OCI-LY7 (cell line): ENCODE measurements around the gene HOOK2. TPM values are rescaled to one million over a fixed set of nuclear protein-coding genes. Genes with fewer than 3 reads are reported as not detected.

Source experiments
- BruUV-seq: library from RNA; stranded (reverse); fragments of 400-500 nt; replicated peaks from 2 replicates; lab custom pipeline; 2021; lab: Mats Ljungman, UMichigan
- CTCF ChIA-PET: fragments of 300-600 bp; sonication (Branson Sonifier 250); formaldehyde crosslinking; loops from one replicate; lab custom pipeline; 2022; ENCODE audit warnings: antibody characterized with exemption; ENCODE audit not compliant: unreplicated experiment; lab: Charles Lee
- POLR2A ChIA-PET: fragments of 300-600 bp; sonication (Branson Sonifier 250); formaldehyde crosslinking; loops from one replicate; lab custom pipeline; 2022; ENCODE audit warnings: antibody characterized with exemption; lab: Charles Lee
- DNase-seq: peaks from one replicate; pipeline ENCODE4 v3.0.0-alpha.2; 2015; ENCODE audit warnings: low spot score
- H2AFZ ChIP-seq: fragments of 200-600 bp; sonication (generic), shearing (Covaris generic); 2 replicates; pipeline ENCODE4 v1.6.1; 2014; ENCODE audit warnings: mild to moderate bottlenecking, antibody characterized with exemption, low read length, moderate library complexity
- H3K27ac ChIP-seq: fragments of 200-600 bp; sonication (generic); 2 replicates; pipeline ENCODE4 v1.5.1; 2014; ENCODE audit warnings: mixed run types, low read depth, mild to moderate bottlenecking, moderate library complexity, low read length, inconsistent platforms; ENCODE audit not compliant: poor library complexity, severe bottlenecking
- H3K36me3 ChIP-seq: fragments of 200-600 bp; sonication (generic); 2 replicates; pipeline ENCODE4 v1.6.1; 2014; ENCODE audit warnings: mild to moderate bottlenecking, antibody characterized with exemption, low read length, moderate library complexity, mixed read lengths; ENCODE audit not compliant: insufficient read depth
- H3K4me1 ChIP-seq: fragments of 200-600 bp; sonication (generic); 2 replicates; pipeline ENCODE4 v1.5.1; 2014; ENCODE audit warnings: mild to moderate bottlenecking, low read length; ENCODE audit not compliant: insufficient read depth, poor library complexity, severe bottlenecking
- H3K4me2 ChIP-seq: fragments of 200-600 bp; sonication (generic); 2 replicates; pipeline ENCODE4 v1.6.1; 2014; ENCODE audit warnings: mild to moderate bottlenecking, low read length
- H3K4me3 ChIP-seq: fragments of 200-600 bp; sonication (generic); 2 replicates; pipeline ENCODE4 v1.5.1; 2014; ENCODE audit warnings: mild to moderate bottlenecking, low read depth, low read length; ENCODE audit not compliant: poor library complexity, severe bottlenecking
- H3K79me2 ChIP-seq: fragments of 200-600 bp; sonication (generic); 2 replicates; pipeline ENCODE4 v1.6.1; 2016; ENCODE audit warnings: low read depth, mild to moderate bottlenecking, low read length, moderate library complexity, mixed read lengths; ENCODE audit not compliant: insufficient read depth
- H3K9me2 ChIP-seq: fragments of 200-600 bp; sonication (generic); 2 replicates; pipeline ENCODE4 v1.6.1; 2016; ENCODE audit warnings: mild to moderate bottlenecking, low read length, mixed read lengths; ENCODE audit not compliant: insufficient read depth
- H3K9me3 ChIP-seq: fragments of 200-600 bp; sonication (generic); 2 replicates; pipeline ENCODE4 v1.6.1; 2014; ENCODE audit warnings: mild to moderate bottlenecking, mixed run types, low read length, mixed read lengths
- H4K20me1 ChIP-seq: fragments of 200-600 bp; sonication (generic); 2 replicates; pipeline ENCODE4 v1.6.1; 2014; ENCODE audit warnings: mild to moderate bottlenecking, antibody characterized with exemption, low read length, moderate library complexity, mixed read lengths; ENCODE audit not compliant: insufficient read depth
- CTCF ChIP-seq: fragments of 200-600 bp; sonication (generic); conservative IDR thresholded peaks from 2 replicates; pipeline ENCODE4 v1.5.1; 2014; ENCODE audit warnings: mild to moderate bottlenecking, antibody characterized with exemption, low read length, moderate library complexity, mixed read lengths
- EZH2phosphoT487 ChIP-seq: fragments of 200-600 bp; sonication (generic); IDR thresholded peaks from 2 replicates; pipeline ENCODE4 v1.6.1; 2018; ENCODE audit warnings: low read depth, borderline replicate concordance, mild to moderate bottlenecking, mixed run types, antibody characterized with exemption, low read length, moderate library complexity, mixed read lengths
- intact Hi-C: fragments of 100-400 bp; cut with micrococcal nuclease; formaldehyde crosslinking; loops from one replicate; pipeline ENCODE4 v1.10.0; 2022; ENCODE audit not compliant: unreplicated experiment
- total RNA-seq, 2 experiments: library from RNA; depleted of rRNA in 1 of 2; stranded (reverse); fragments of >200 nt in 1 of 2; shearing (Covaris generic) in 1 of 2; gene quantifications; 2 replicates each; pipeline ENCODE4 v1.2.3, GENCODE V29; 2014 to 2022

The HOOK2 gene
- total RNA-seq, 2 experiments from 2014 or later: 9.1 to 28.8 TPM

GRCh38 chr19:12801466-12802266 is 26.3 kb upstream of the HOOK2 start, which contains the start of the genes PRDX2 and THSD8:
PRDX2 (minus strand) TSS chr19:12801800; CDS start chr19:12801261, 539 bp downstream.
THSD8 (plus strand) TSS chr19:12802069; CDS start chr19:12802072, 3 bp downstream.
- POLR2A ChIA-PET: interaction anchor here (1.1 kb wide), 1 partner anchor 10 kb away, joined by 5 read pairs; the partner anchor contains the start of gene JUNB

GRCh38 chr19:12800923-12801465 is 25.6 kb upstream of the HOOK2 start:
- no peaks in the 10 kb centered on the region for H3K9me2 ChIP-seq
- H3K4me1 ChIP-seq: peaks cover 25% of the 10 kb centered on the region
- peaks cover 19% of the 10 kb centered on the region; the same call in 1 of the 2 replicates for H3K36me3 ChIP-seq
- BruUV-seq: no TSS peak
- H3K4me2 ChIP-seq: peak overlapping the region; percentile 92
- no peaks in the 10 kb centered on the region; the same call in 1 of the 2 replicates for H4K20me1 ChIP-seq
- peak overlapping the region; percentile 71; the same call in 1 of the 2 replicates for H2AFZ ChIP-seq
- H3K9me3 ChIP-seq: no peaks in the 10 kb centered on the region
- ChIA-PET CTCF (interaction anchor here (1.3 kb wide), 1 partner anchor 23 kb away, joined by 4 read pairs; no protein-coding TSS in a partner anchor), POLR2A (interaction anchor here (1.2 kb wide), 1 partner anchor 9 kb away, joined by 4 read pairs; the partner anchor contains the start of gene JUNB)
- peak; percentile 54 for DNase-seq
- intact Hi-C loops: no loop called here
- peak overlapping the region; percentile 22 for H3K27ac ChIP-seq
- TF ChIP-seq EZH2phosphoT487 (no peak), CTCF (peak; percentile 42)
- peak overlapping the region; percentile 95 for H3K4me3 ChIP-seq
- peaks cover 12% of the 10 kb centered on the region; the same call in 1 of the 2 replicates for H3K79me2 ChIP-seq

More at GRCh38 chr19:12801466-12802266, 26.3 kb upstream of the HOOK2 start, which contains the start of the genes PRDX2 and THSD8:
- TF ChIP-seq CTCF (no peak), EZH2phosphoT487 (no peak)
- peak; percentile 96 for DNase-seq
- intact Hi-C loops: no loop called here
- no peaks in the 10 kb centered on the region for H3K9me3 ChIP-seq
- CTCF ChIA-PET: no interaction called here
- H2AFZ ChIP-seq: peak within 1 kb of the TSS; percentile 71; the same call in 1 of the 2 replicates
- no TSS peak for BruUV-seq
- peak within 1 kb of the TSS; percentile 92 for H3K4me2 ChIP-seq
- H3K79me2 ChIP-seq: peaks cover 12% of the 10 kb centered on the region; the same call in 1 of the 2 replicates
- peaks cover 23% of the 10 kb centered on the region for H3K4me1 ChIP-seq
- H3K27ac ChIP-seq: peak within 1 kb of the TSS; percentile 22
- H3K4me3 ChIP-seq: peak within 1 kb of the TSS; percentile 95
- H3K9me2 ChIP-seq: no peaks in the 10 kb centered on the region
- no peaks in the 10 kb centered on the region for H4K20me1 ChIP-seq
- H3K36me3 ChIP-seq: peaks cover 19% of the 10 kb centered on the region; the same call in 1 of the 2 replicates
